NCI-H226 (cell line): ENCODE measurements around the gene PAK4.

Experiments used
- DNase-seq: peaks from one replicate; pipeline ENCODE4 v3.0.0-alpha.2; 2015

PAK4 gene

DNA sequence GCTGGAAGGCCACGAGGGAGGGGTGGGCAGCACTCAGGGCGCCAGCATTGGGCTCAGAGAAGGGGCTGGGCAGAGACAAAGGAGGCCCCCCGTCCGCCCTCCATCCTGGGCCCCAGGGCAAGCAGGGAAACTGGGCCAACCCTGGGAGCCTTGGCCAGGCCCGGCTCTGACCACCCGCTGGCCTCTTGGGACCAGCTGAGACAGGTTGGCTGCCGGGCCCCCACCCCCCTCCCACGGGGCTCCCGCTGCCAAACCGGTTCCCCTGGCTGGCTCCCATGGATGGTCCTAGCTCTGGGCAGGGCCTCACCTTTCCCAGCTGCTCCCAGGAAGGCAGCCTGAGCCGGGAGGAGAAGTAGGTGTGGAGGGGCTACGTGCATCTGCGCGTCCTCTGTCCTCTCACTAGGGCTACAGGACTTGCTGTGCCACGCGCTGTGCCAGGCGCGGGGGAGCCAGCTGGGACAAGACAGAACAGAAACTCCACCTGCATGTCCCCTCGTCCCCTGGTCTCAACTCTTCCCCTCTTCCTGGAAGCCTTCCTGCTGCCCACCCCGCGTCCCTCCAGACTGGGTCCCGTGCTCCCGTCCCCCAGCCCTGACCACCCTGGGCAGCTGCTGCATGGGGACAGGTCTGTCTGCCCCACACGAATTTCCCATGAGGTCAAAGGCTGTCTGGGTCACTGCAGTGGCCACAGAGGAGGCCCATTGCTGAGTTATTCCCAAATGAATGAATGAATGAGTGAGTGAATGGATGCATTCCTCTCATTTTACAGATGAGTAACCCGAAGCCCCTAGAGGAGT lies 42.1 kb downstream of the PAK4 start:
- no peak for DNase-seq

GRCh38 chr19:39168258-39169142 lies 42.9 kb downstream of the PAK4 start:
- DNase-seq: no peak

GRCh38 chr19:39169143-39169810 lies 43.7 kb downstream of the PAK4 start:
- no peak for DNase-seq

- DNase-seq: no peak
Observed at GRCh38 chr19:39170386-39171231, 45.0 kb downstream of the PAK4 start.

- no peak for DNase-seq
Observed at GRCh38 chr19:39171479-39172465, 46.2 kb downstream of the PAK4 start.

DNA sequence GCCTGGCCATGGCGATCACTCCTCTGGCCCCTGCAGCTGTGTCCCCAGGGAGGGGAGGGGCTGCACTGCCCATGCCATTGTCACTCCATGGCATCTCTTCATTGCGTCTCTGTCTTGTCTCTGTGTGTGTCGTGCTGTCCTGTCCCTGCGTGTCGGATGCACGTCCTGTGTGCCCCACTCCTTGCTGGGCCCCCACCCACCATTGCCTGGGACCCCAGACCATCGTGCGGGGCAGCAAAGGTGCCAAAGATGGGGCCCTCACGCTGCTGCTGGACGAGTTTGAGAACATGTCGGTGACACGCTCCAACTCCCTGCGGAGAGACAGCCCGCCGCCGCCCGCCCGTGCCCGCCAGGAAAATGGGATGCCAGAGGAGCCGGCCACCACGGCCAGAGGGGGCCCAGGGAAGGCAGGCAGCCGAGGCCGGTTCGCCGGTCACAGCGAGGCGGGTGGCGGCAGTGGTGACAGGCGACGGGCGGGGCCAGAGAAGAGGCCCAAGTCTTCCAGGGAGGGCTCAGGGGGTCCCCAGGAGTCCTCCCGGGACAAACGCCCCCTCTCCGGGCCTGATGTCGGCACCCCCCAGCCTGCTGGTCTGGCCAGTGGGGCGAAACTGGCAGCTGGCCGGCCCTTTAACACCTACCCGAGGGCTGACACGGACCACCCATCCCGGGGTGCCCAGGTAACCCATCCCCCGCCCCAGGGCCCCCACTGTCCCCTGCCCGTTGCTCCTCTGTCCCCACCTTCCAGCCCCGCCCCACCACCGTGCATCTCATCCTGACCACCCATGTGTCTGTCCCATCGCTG lies 47.3 kb downstream of the PAK4 start:
- no peak for DNase-seq

GRCh38 chr19:39173502-39173991 lies 48.0 kb downstream of the PAK4 start:
- no peak for DNase-seq

GRCh38 chr19:39174142-39174541 lies 48.6 kb downstream of the PAK4 start:
- no peak for DNase-seq

DNA sequence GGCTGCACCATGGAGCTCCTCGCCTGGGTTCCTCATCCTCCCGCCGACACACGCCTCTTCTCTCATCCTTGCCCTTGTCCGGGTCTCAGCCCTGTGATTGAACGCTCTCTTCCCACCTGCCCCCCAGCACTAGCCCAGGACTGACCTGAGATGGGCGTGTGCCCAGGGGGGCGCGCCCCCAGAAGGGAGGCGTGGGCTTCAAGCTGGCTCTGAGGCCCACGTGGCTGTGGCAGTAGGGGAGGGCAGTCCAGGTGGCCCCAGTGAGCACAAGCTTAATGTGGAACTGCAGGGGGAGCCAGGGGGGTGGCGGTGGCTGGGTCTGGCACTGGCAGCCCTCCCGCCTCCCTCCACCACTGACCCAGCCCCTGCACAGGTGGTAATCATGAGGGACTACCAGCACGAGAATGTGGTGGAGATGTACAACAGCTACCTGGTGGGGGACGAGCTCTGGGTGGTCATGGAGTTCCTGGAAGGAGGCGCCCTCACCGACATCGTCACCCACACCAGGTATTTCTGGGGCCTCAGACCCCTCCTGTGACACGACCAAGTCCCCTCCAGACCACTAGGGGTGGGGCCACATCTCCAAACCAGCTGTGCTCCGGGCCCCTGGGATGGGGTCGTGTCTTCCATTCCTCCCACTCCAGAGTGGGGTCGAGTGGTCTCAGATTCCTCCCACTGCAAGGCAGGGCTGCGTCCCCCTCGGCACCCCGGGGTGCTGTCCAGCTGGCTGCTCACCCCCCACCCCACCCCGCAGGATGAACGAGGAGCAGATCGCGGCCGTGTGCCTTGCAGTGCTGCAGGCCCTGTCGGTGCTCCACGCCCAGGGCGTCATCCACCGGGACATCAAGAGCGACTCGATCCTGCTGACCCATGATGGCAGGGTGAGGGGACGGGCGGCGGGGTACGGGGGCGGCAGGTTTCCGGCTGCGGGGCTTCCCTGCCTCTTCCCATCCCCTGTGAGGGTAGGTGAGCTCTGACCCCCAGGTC lies 49.3 kb downstream of the PAK4 start:
- no peak for DNase-seq

- no peak for DNase-seq
Observed at GRCh38 chr19:39175564-39175963, 50.0 kb downstream of the PAK4 start.

GRCh38 chr19:39177110-39177699 lies 51.6 kb downstream of the PAK4 start:
- DNase-seq: no peak

DNA sequence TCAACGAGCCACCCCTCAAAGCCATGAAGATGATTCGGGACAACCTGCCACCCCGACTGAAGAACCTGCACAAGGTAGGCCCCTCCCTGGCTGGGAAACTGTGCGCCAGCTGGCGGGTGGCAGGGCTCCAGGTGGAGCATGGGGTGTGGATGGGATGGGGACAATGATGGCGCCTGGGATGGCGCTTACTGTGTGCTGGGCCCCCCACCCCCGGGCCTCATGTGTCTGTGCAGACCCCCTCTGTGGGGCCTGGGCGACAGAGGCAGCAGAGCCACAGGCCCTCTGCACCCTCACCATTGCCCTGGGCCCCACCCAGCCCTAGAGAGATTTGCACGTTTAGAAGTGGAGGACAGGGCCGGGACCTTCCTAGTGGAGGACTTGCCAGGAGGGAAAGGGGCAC lies 52.1 kb downstream of the PAK4 start:
- DNase-seq: no peak

DNA sequence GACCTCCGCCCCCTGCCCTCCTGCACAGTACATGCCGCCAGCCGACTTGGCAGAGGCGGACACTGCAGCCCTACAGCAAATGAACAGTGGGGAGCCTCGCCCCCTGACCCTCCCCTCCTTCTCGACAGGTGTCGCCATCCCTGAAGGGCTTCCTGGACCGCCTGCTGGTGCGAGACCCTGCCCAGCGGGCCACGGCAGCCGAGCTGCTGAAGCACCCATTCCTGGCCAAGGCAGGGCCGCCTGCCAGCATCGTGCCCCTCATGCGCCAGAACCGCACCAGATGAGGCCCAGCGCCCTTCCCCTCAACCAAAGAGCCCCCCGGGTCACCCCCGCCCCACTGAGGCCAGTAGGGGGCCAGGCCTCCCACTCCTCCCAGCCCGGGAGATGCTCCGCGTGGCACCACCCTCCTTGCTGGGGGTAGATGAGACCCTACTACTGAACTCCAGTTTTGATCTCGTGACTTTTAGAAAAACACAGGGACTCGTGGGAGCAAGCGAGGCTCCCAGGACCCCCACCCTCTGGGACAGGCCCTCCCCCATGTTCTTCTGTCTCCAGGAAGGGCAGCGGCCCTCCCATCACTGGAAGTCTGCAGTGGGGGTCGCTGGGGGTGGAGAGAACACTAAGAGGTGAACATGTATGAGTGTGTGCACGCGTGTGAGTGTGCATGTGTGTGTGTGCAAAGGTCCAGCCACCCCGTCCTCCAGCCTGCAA lies 52.9 kb downstream of the PAK4 start:
- no peak for DNase-seq

GRCh38 chr19:39179754-39180153 lies 54.2 kb downstream of the PAK4 start:
- no peak for DNase-seq

- DNase-seq: no peak
Observed at GRCh38 chr19:39180749-39181148, 55.2 kb downstream of the PAK4 start.

- DNase-seq: no peak
Observed at GRCh38 chr19:39181500-39182173, 56.1 kb downstream of the PAK4 start.

GRCh38 chr19:39182174-39182505 lies 56.6 kb downstream of the PAK4 start:
- no peak for DNase-seq
